Caco-2 (cell line): Measurements from ENCODE around the gene BIRC7. TPM values are rescaled to one million over a fixed set of nuclear protein-coding genes. Genes with fewer than 3 reads are reported as not detected.

ENCODE experiments used
- BruUV-seq: library from RNA; stranded (reverse); fragments of 400-500 nt; replicated peaks from 2 replicates; lab custom pipeline; 2021; lab: Mats Ljungman, UMichigan
- CTCF ChIA-PET: fragments of 300-600 bp; sonication (Branson Sonifier 250); formaldehyde crosslinking; loops from one replicate; lab custom pipeline; 2022; ENCODE audit warnings: antibody characterized with exemption; lab: Charles Lee
- POLR2A ChIA-PET: fragments of 300-600 bp; sonication (Branson Sonifier 250); formaldehyde crosslinking; loops from one replicate; lab custom pipeline; 2022; ENCODE audit warnings: antibody characterized with exemption; lab: Charles Lee
- DNase-seq, 2 experiments: peaks; one replicate each; pipeline versions ENCODE4 v3.0.0 to v3.0.0-alpha.2; 2020 to 2022
- H3K27me3 ChIP-seq: replicated peaks from 2 replicates; pipeline ENCODE4 v1.6.0; 2011; ENCODE audit warnings: low read length; ENCODE audit not compliant: control insufficient read depth, insufficient read depth
- H3K36me3 ChIP-seq: 2 replicates; pipeline ENCODE4 v1.5.1; 2011; ENCODE audit warnings: low read length; ENCODE audit not compliant: control insufficient read depth, insufficient read depth
- H3K4me1 ChIP-seq: fragments of 250-450 bp; sonication (Bioruptor Pico); 2 replicates; pipeline ENCODE4 v1.5.1; 2020; ENCODE audit warnings: mild to moderate bottlenecking
- H3K4me3 ChIP-seq: 2 replicates; pipeline ENCODE4 v1.5.1; 2011; ENCODE audit warnings: low read depth, mild to moderate bottlenecking, control low read depth, low read length
- H3K9me3 ChIP-seq: fragments of 250-450 bp; sonication (Bioruptor Pico); 2 replicates; pipeline ENCODE4 v1.5.1; 2020; ENCODE audit warnings: mild to moderate bottlenecking, moderate library complexity
- H3K27ac Mint-ChIP-seq: one replicate; pipeline ENCODE4 v1.8.0; 2022; ENCODE audit warnings: mixed read lengths; ENCODE audit not compliant: unreplicated experiment
- H3K27me3 Mint-ChIP-seq: one replicate; pipeline ENCODE4 v1.8.0; 2022; ENCODE audit warnings: mixed read lengths; ENCODE audit not compliant: insufficient read depth, unreplicated experiment
- H3K36me3 Mint-ChIP-seq: one replicate; pipeline ENCODE4 v1.8.0; 2022; ENCODE audit warnings: mild to moderate bottlenecking, mixed read lengths; ENCODE audit not compliant: insufficient read depth, unreplicated experiment
- H3K4me1 Mint-ChIP-seq: one replicate; pipeline ENCODE4 v1.8.0; 2022; ENCODE audit warnings: low read depth, mixed read lengths; ENCODE audit not compliant: unreplicated experiment
- H3K4me3 Mint-ChIP-seq: one replicate; pipeline ENCODE4 v1.8.0; 2022; ENCODE audit warnings: mild to moderate bottlenecking, moderate library complexity, mixed read lengths; ENCODE audit not compliant: unreplicated experiment
- H3K9me3 Mint-ChIP-seq: one replicate; pipeline ENCODE4 v1.8.0; 2022; ENCODE audit warnings: mixed read lengths; ENCODE audit not compliant: unreplicated experiment
- CTCF ChIP-seq, 2 experiments: fragments of 200-600 bp in 1 of 2; IDR thresholded peaks; 1 replicate in 1 of 2; 2 replicates in 1 of 2; pipeline versions ENCODE4 v1.5.1 to v1.8.0; 2011 to 2022; ENCODE audit warnings: antibody characterized with exemption in 1 of 2, control low read depth in 1 of 2, inconsistent platforms in 1 of 2, low read depth in 1 of 2, low read length in 1 of 2, mild to moderate bottlenecking in 1 of 2, moderate library complexity in 1 of 2; ENCODE audit not compliant: insufficient read depth in 1 of 2, severe bottlenecking in 1 of 2, unreplicated experiment in 1 of 2
- intact Hi-C: fragments of 100-400 bp; cut with micrococcal nuclease; formaldehyde crosslinking; loops from one replicate; pipeline ENCODE4 v1.10.0; 2022; ENCODE audit not compliant: unreplicated experiment
- total RNA-seq: library from RNA; stranded (reverse); gene quantifications from 2 replicates; pipeline ENCODE4 v1.2.3, GENCODE V29; 2022

Gene BIRC7
- total RNA-seq, 1 experiment from 2014 or later, result 0.54 TPM

GRCh38 chr20:63257629-63258028, 21.9 kb downstream of the BIRC7 start:
- Histone ChIP-seq H3K4me1 (peaks cover 74% of the 10 kb centered on the region), H3K36me3 (no peaks in the 10 kb centered on the region), H3K27me3 (no peaks in the 10 kb centered on the region), H3K4me3 (no peak overlapping the region), H3K9me3 (no peaks in the 10 kb centered on the region)
- BruUV-seq, result no TSS peak
- Mint-ChIP-seq H3K36me3 (no peaks in the 10 kb centered on the region), H3K27me3 (no peaks in the 10 kb centered on the region), H3K4me1 (peaks cover 52% of the 10 kb centered on the region), H3K27ac (no peak overlapping the region), H3K4me3 (no peak overlapping the region), H3K9me3 (no peaks in the 10 kb centered on the region)
- intact Hi-C loops, result no loop called here
- DNase-seq, result no peak
- TF ChIP-seq CTCF (IDR thresholded peaks at IDR 0.05; ENCODE audit: insufficient read depth in 1 of 2, low read depth in 1 of 2, low read length in 1 of 2, severe bottlenecking in 1 of 2, unreplicated experiment in 1 of 2), result no peak
- POLR2A ChIA-PET, result no interaction called here
- CTCF ChIA-PET, result interaction anchor here (0.7 kb wide), 1 partner anchor 107 kb away, joined by 3 read pairs; no protein-coding TSS in a partner anchor

- Histone ChIP-seq H3K27me3 (no peaks in the 10 kb centered on the region), H3K4me1 (peaks cover 76% of the 10 kb centered on the region), H3K9me3 (no peaks in the 10 kb centered on the region), H3K36me3 (no peaks in the 10 kb centered on the region), H3K4me3 (no peak overlapping the region)
- POLR2A ChIA-PET, result no interaction called here
- no TSS peak for BruUV-seq
- intact Hi-C loops, result no loop called here
- DNase-seq, result no peak
- H3K9me3 Mint-ChIP-seq, result no peaks in the 10 kb centered on the region
- H3K4me3 Mint-ChIP-seq, result no peak overlapping the region
- no peak for TF ChIP-seq CTCF (IDR thresholded peaks at IDR 0.05; ENCODE audit: insufficient read depth in 1 of 2, low read depth in 1 of 2, low read length in 1 of 2, severe bottlenecking in 1 of 2, unreplicated experiment in 1 of 2)
- no peaks in the 10 kb centered on the region for H3K36me3 Mint-ChIP-seq
- no peaks in the 10 kb centered on the region for H3K27me3 Mint-ChIP-seq
- no peak overlapping the region for H3K27ac Mint-ChIP-seq
- CTCF ChIA-PET, result interaction anchor here (1.1 to 3.5 kb wide), 2 partner anchors 24 to 36 kb away, joined by 3 to 14 read pairs; no protein-coding TSS in a partner anchor
- H3K4me1 Mint-ChIP-seq, result peaks cover 59% of the 10 kb centered on the region
Measured at GRCh38 chr20:63258781-63259180, 23.1 kb downstream of the BIRC7 start.

- Mint-ChIP-seq H3K4me1 (peaks cover 57% of the 10 kb centered on the region), H3K4me3 (no peak overlapping the region), H3K27ac (peak overlapping the region; percentile 8), H3K36me3 (no peaks in the 10 kb centered on the region), H3K27me3 (no peaks in the 10 kb centered on the region), H3K9me3 (no peaks in the 10 kb centered on the region)
- ChIA-PET POLR2A (interaction anchor here (1.4 kb wide), 1 partner anchor 13 kb away, joined by 4 read pairs; the partner anchor contains the start of gene ARFGAP1), CTCF (interaction anchor here (0.6 to 3.5 kb wide), 3 partner anchors 25 to 49 kb away, joined by 3 to 14 read pairs (median 3); no protein-coding TSS in a partner anchor)
- H3K9me3 ChIP-seq, result no peaks in the 10 kb centered on the region
- intact Hi-C loops, result no loop called here
- no peak for TF ChIP-seq CTCF (IDR thresholded peaks at IDR 0.05; ENCODE audit: insufficient read depth in 1 of 2, low read depth in 1 of 2, low read length in 1 of 2, severe bottlenecking in 1 of 2, unreplicated experiment in 1 of 2)
- no TSS peak for BruUV-seq
- H3K27me3 ChIP-seq, result no peaks in the 10 kb centered on the region
- H3K4me3 ChIP-seq, result no peak overlapping the region
- no peaks in the 10 kb centered on the region for H3K36me3 ChIP-seq
- peaks cover 72% of the 10 kb centered on the region for H3K4me1 ChIP-seq
- DNase-seq, result no peak
Measured at GRCh38 chr20:63259734-63260460, 24.2 kb downstream of the BIRC7 start.
